Astrocyte (in vitro differentiated cells and primary cell): ENCODE measurements around the gene THTPA.

Experiments
- EZH2 ChIP-seq: IDR thresholded peaks from 2 replicates; pipeline ENCODE4 v1.6.1; 2012; ENCODE audit warnings: mild to moderate bottlenecking, low read length, inconsistent platforms; ENCODE audit not compliant: insufficient read depth
- TF ChIP-seq, protein P1 (sequence below): IDR thresholded peaks from 2 replicates; pipeline ENCODE4 v1.5.1; 2011; ENCODE audit warnings: low read depth, mild to moderate bottlenecking, inconsistent platforms, low read length, moderate library complexity; ENCODE audit not compliant: insufficient read depth

DNA sequence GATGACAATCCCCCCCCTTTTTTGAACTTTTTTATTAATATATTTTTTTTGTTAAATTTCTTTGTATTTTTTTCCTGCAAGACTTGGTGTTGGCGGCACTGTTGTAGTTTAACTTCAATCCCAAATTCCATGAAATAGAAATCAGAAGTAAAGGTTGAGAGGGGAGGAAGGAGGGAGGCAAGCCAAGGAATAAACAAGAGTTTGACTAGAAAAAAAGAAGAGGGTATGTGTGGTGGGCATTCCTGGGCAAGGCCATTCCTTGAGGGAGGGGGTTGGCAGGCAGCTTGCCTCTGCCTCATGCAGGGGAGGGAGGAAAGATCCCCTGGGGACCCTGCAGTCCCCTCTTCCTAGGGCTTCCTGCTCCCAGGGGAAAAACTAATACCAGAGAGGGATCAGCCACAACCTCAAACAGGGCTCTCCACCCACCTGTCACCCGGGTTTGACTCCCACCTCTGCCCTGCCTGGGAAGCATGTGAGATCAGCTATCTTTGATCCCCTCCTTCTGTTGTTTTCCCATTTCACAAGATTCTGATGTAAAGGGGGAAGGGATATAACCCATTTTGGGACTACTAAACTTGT lies 12.0 kb downstream of the THTPA start:
- TF ChIP-seq, protein P1, sequence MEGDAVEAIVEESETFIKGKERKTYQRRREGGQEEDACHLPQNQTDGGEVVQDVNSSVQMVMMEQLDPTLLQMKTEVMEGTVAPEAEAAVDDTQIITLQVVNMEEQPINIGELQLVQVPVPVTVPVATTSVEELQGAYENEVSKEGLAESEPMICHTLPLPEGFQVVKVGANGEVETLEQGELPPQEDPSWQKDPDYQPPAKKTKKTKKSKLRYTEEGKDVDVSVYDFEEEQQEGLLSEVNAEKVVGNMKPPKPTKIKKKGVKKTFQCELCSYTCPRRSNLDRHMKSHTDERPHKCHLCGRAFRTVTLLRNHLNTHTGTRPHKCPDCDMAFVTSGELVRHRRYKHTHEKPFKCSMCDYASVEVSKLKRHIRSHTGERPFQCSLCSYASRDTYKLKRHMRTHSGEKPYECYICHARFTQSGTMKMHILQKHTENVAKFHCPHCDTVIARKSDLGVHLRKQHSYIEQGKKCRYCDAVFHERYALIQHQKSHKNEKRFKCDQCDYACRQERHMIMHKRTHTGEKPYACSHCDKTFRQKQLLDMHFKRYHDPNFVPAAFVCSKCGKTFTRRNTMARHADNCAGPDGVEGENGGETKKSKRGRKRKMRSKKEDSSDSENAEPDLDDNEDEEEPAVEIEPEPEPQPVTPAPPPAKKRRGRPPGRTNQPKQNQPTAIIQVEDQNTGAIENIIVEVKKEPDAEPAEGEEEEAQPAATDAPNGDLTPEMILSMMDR, result no peak
- no peak for TF ChIP-seq EZH2
